Measurements from ENCODE around the gene RXFP4.
A peak's percentile ranks its signal among the peaks of the same experiment; 100 is the strongest.

The RXFP4 gene

GRCh38 chr1:155978973-155979429 is 37.6 kb downstream of the RXFP4 start:
- peak in 1 of 14 donors; percentile 66 for DNase-seq

- peak in 3 of 14 donors; percentile 20 to 62 (median 27) for DNase-seq
These were observed 38.3 kb downstream of the RXFP4 start for GRCh38 chr1:155979597-155980343.

- no peak for DNase-seq
These were observed 40.0 kb downstream of the RXFP4 start for GRCh38 chr1:155981266-155982088.

GRCh38 chr1:155982106-155982505 is 40.7 kb downstream of the RXFP4 start:
- no peak for DNase-seq

GRCh38 chr1:155983191-155984024 is 42.0 kb downstream of the RXFP4 start:
- no peak for DNase-seq

GRCh38 chr1:155984341-155984740 is 42.9 kb downstream of the RXFP4 start:
- DNase-seq, result no peak

GRCh38 chr1:155984903-155985645 is 43.6 kb downstream of the RXFP4 start:
- peak in 1 of 14 donors; percentile 91 for DNase-seq

- DNase-seq, result peak in 13 of 14 donors; percentile 48 to 84 (median 78)
These were observed 48.0 kb downstream of the RXFP4 start for GRCh38 chr1:155989242-155990004.

- peak in 5 of 14 donors; percentile 13 to 45 (median 33) for DNase-seq
These were observed 48.7 kb downstream of the RXFP4 start for GRCh38 chr1:155990005-155990739.

All from C1 segment of cervical spinal cord (tissue), 14 donors.